Progenitor cell of endocrine pancreas (in vitro differentiated cells): ENCODE data around the gene MSH3. TPM values are rescaled to one million over a fixed set of nuclear protein-coding genes. Genes with fewer than 3 reads are reported as not detected.

Source experiments
- DNase-seq: peaks from one replicate; pipeline ENCODE4 v3.0.0; 2021; ENCODE audit warnings: low spot score; ENCODE audit not compliant: unreplicated experiment
- H3K27ac Mint-ChIP-seq: 2 replicates; pipeline ENCODE4 v1.8.0; 2021; ENCODE audit warnings: mild to moderate bottlenecking, moderate library complexity, mixed read lengths
- H3K27me3 Mint-ChIP-seq: 2 replicates; pipeline ENCODE4 v1.8.0; 2021; ENCODE audit warnings: mixed read lengths
- H3K36me3 Mint-ChIP-seq: 2 replicates; pipeline ENCODE4 v1.8.0; 2022; ENCODE audit warnings: mixed read lengths; ENCODE audit not compliant: insufficient read depth
- H3K4me1 Mint-ChIP-seq: 2 replicates; pipeline ENCODE4 v1.8.0; 2021; ENCODE audit warnings: low read depth, mixed read lengths
- H3K4me3 Mint-ChIP-seq: 2 replicates; pipeline ENCODE4 v1.8.0; 2021; ENCODE audit warnings: low read depth, mild to moderate bottlenecking, moderate library complexity, mixed read lengths
- H3K9me3 Mint-ChIP-seq: 2 replicates; pipeline ENCODE4 v1.8.0; 2021; ENCODE audit warnings: low read depth, mixed read lengths
- CTCF ChIP-seq: fragments of 200-600 bp; sonication (generic); IDR thresholded peaks from one replicate; pipeline ENCODE4 v1.5.0; 2021; ENCODE audit warnings: antibody characterized with exemption, mild to moderate bottlenecking; ENCODE audit not compliant: unreplicated experiment
- total RNA-seq: library from RNA; stranded (reverse); gene quantifications from 2 replicates; pipeline ENCODE4 v1.2.1, GENCODE V29; 2021

Gene MSH3
- total RNA-seq, 1 donor from 2014 or later: 16.9 TPM

- Mint-ChIP-seq H3K4me3 (no peak overlapping the region), H3K36me3 (peaks cover 47% of the 10 kb centered on the region)
These were observed 198.1 kb downstream of the MSH3 start for GRCh38 chr5:80852331-80853245.

DNA sequence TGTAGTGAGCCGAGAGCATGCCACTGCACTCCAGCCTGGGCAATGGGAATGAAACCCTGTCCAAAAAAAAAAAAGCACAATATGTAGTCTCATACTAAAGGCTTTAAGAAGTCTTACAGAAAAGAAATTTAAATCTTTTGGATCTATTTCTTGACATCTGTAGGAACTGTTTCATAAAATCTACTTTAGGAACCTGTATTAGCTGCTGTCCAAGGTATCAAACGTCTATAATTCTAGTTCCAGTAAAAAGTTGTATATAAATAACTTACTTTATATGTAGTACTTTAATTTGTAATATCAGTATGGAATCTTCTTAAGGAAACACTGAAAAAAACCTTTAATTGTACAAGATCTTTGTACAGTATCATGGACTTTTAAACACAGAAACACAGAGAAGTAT, 199.0 kb downstream of the MSH3 start:
- no peak overlapping the region for H3K27ac Mint-ChIP-seq
- no peak for DNase-seq
- no peaks in the 10 kb centered on the region for H3K4me1 Mint-ChIP-seq
- no peak for TF ChIP-seq CTCF
- peaks cover 24% of the 10 kb centered on the region for H3K9me3 Mint-ChIP-seq
- H3K4me3 Mint-ChIP-seq: no peak overlapping the region
- no peaks in the 10 kb centered on the region for H3K27me3 Mint-ChIP-seq
- H3K36me3 Mint-ChIP-seq: peaks cover 44% of the 10 kb centered on the region

More at GRCh38 chr5:80852331-80853245, 198.1 kb downstream of the MSH3 start:
- Mint-ChIP-seq H3K9me3 (peaks cover 26% of the 10 kb centered on the region), H3K27me3 (no peaks in the 10 kb centered on the region), H3K27ac (no peak overlapping the region), H3K4me1 (no peaks in the 10 kb centered on the region)
- DNase-seq: no peak
- TF ChIP-seq CTCF: no peak

- Mint-ChIP-seq H3K9me3 (peaks cover 22% of the 10 kb centered on the region), H3K4me1 (no peaks in the 10 kb centered on the region), H3K36me3 (peaks cover 35% of the 10 kb centered on the region), H3K4me3 (no peak overlapping the region), H3K27ac (no peak overlapping the region), H3K27me3 (no peaks in the 10 kb centered on the region)
- TF ChIP-seq CTCF: no peak
- DNase-seq: no peak
These were observed 200.1 kb downstream of the MSH3 start for GRCh38 chr5:80854583-80854982.

- no peaks in the 10 kb centered on the region for H3K27me3 Mint-ChIP-seq
- no peak overlapping the region for H3K27ac Mint-ChIP-seq
- peaks cover 13% of the 10 kb centered on the region for H3K36me3 Mint-ChIP-seq
- H3K9me3 Mint-ChIP-seq: peaks cover 7% of the 10 kb centered on the region
- TF ChIP-seq CTCF: no peak
- peaks cover 8% of the 10 kb centered on the region for H3K4me1 Mint-ChIP-seq
- DNase-seq: no peak
- no peak overlapping the region for H3K4me3 Mint-ChIP-seq
These were observed 206.6 kb downstream of the MSH3 start for GRCh38 chr5:80860924-80861613.

DNA sequence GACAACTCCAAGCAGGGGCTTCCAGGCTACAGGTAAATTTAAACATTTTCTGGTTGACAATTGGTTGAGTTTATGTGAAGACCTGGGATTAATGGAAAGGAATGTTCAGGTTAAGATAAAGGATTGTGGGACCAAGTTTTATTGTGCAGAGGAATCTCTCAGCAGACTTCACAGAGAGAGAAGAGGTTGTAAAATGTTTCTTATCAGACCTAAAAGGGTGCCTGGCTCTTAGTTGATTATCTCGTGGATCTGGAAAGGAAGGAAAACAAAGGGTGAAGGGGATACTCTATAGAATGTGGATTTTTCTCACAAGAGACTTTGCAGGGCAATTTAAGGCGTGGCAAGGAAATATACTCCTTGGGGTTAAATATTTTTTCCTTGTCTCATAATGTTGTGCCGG, 209.3 kb downstream of the MSH3 start:
- Mint-ChIP-seq H3K4me3 (no peak overlapping the region), H3K4me1 (peaks cover 8% of the 10 kb centered on the region), H3K9me3 (no peaks in the 10 kb centered on the region), H3K36me3 (peaks cover 5% of the 10 kb centered on the region), H3K27me3 (no peaks in the 10 kb centered on the region), H3K27ac (no peak overlapping the region)
- no peak for DNase-seq
- TF ChIP-seq CTCF: no peak
